Nephron (organoid): Measurements from ENCODE around the gene CDC42SE2.

Source experiments
- H3K27ac Mint-ChIP-seq, 3 experiments: 2 replicates each; pipeline ENCODE4 v1.8.0; 2020; ENCODE audit warnings: mixed read lengths in 3 of 3, mild to moderate bottlenecking in 2 of 3, moderate library complexity in 1 of 3
- H3K27me3 Mint-ChIP-seq: 2 replicates; pipeline ENCODE4 v1.8.0; 2021; ENCODE audit warnings: low read depth, mild to moderate bottlenecking, moderate library complexity, mixed read lengths
- H3K36me3 Mint-ChIP-seq: 2 replicates; pipeline ENCODE4 v1.8.0; 2020; ENCODE audit warnings: low read depth, mixed read lengths
- H3K4me1 Mint-ChIP-seq: 2 replicates; pipeline ENCODE4 v1.8.0; 2020; ENCODE audit warnings: mixed read lengths
- H3K4me3 Mint-ChIP-seq, 3 experiments: 2 replicates each; pipeline ENCODE4 v1.8.0; 2020; ENCODE audit warnings: mild to moderate bottlenecking in 3 of 3, mixed read lengths in 3 of 3, moderate library complexity in 2 of 3
- H3K9me3 Mint-ChIP-seq: 2 replicates; pipeline ENCODE4 v1.8.0; 2020; ENCODE audit warnings: mixed read lengths
- TF ChIP-seq, protein P1 (sequence below), 3 experiments: fragments of 200-600 bp; sonication (generic); IDR thresholded peaks; one replicate each; pipeline ENCODE4 v1.5.0; 2021; ENCODE audit warnings: antibody characterized with exemption in 3 of 3; ENCODE audit not compliant: unreplicated experiment in 3 of 3

The CDC42SE2 gene

DNA sequence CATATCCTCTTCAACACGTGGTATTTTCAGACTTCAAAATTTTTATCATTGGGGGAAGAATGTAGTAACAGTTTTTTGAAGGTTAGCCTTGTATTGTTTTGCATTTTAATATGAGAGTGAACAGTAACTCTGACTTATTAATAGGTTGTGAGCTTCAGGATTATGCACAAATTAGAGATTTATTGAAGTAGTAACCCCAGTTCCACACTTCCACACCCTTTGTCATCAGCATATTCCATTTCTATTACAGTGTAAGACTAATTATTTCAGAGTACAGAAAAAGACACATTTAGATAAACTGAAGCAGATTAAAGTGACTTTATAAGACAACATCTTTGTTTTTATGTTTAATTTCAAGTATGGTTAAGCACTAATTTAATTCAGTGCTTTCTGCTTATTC lies 105.7 kb downstream of the CDC42SE2 start:
- Mint-ChIP-seq H3K27ac (peak overlapping the region in 1 of 3 experiments; percentile 47), H3K9me3 (no peaks in the 10 kb centered on the region), H3K4me3 (no peak overlapping the region), H3K27me3 (no peaks in the 10 kb centered on the region), H3K36me3 (peaks cover 24% of the 10 kb centered on the region), H3K4me1 (no peaks in the 10 kb centered on the region)
- TF ChIP-seq, protein P1, sequence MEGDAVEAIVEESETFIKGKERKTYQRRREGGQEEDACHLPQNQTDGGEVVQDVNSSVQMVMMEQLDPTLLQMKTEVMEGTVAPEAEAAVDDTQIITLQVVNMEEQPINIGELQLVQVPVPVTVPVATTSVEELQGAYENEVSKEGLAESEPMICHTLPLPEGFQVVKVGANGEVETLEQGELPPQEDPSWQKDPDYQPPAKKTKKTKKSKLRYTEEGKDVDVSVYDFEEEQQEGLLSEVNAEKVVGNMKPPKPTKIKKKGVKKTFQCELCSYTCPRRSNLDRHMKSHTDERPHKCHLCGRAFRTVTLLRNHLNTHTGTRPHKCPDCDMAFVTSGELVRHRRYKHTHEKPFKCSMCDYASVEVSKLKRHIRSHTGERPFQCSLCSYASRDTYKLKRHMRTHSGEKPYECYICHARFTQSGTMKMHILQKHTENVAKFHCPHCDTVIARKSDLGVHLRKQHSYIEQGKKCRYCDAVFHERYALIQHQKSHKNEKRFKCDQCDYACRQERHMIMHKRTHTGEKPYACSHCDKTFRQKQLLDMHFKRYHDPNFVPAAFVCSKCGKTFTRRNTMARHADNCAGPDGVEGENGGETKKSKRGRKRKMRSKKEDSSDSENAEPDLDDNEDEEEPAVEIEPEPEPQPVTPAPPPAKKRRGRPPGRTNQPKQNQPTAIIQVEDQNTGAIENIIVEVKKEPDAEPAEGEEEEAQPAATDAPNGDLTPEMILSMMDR (IDR thresholded peaks at IDR 0.05; ENCODE audit: unreplicated experiment in 3 of 3), result no peak

DNA sequence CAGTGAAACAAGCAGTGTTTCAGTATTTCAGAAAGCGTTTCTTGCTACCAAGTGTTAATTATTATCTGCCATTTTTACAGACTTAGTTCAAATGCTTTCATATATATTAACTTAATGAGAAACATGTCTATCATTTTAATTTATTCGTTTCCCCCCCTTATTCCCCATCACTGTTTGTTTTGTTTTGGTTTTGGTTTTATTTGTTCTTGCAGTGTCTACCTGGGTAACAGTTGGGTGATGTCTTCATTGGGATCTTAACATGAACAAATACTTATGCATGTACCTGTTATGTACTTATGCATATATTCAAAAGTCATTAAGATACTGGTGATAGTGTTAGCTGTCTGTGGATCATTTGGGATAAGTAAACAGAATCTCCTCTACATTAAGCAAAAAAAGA lies 108.0 kb downstream of the CDC42SE2 start:
- H3K27ac Mint-ChIP-seq, result peak overlapping the region in 1 of 3 experiments; percentile 47
- no peaks in the 10 kb centered on the region for H3K4me1 Mint-ChIP-seq

DNA sequence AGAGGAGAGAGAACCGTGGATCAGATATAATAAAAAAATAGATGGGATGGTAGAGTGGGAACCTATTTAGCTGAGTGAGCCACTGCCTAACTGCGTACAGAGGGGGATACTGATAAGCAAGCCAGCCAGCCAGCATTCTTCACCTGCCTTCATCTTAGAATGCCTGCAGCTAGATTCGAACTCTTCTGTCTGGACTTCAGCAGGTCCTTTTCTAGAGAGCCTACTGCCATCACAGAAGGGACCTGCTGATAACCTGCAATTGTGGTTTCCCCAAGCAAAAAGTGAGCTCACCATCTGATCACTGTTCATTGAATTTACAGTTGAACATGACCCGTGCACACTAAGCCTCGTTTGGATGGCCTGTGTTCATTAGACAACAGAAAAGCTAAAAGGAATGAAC lies 109.4 kb downstream of the CDC42SE2 start:
- H3K4me1 Mint-ChIP-seq, result no peaks in the 10 kb centered on the region
- peaks cover 5% of the 10 kb centered on the region for H3K36me3 Mint-ChIP-seq
- no peak overlapping the region for H3K27ac Mint-ChIP-seq
- TF ChIP-seq, protein P1 (IDR thresholded peaks at IDR 0.05; ENCODE audit: unreplicated experiment in 3 of 3), result no peak
- H3K27me3 Mint-ChIP-seq, result no peaks in the 10 kb centered on the region
- H3K4me3 Mint-ChIP-seq, result no peak overlapping the region
- no peaks in the 10 kb centered on the region for H3K9me3 Mint-ChIP-seq

More for the DNA sequence above, 108.0 kb downstream of the CDC42SE2 start:
- Mint-ChIP-seq H3K27me3 (no peaks in the 10 kb centered on the region), H3K36me3 (peaks cover 15% of the 10 kb centered on the region), H3K9me3 (no peaks in the 10 kb centered on the region), H3K4me3 (no peak overlapping the region)
- TF ChIP-seq, protein P1 (IDR thresholded peaks at IDR 0.05; ENCODE audit: unreplicated experiment in 3 of 3), result no peak

DNA sequence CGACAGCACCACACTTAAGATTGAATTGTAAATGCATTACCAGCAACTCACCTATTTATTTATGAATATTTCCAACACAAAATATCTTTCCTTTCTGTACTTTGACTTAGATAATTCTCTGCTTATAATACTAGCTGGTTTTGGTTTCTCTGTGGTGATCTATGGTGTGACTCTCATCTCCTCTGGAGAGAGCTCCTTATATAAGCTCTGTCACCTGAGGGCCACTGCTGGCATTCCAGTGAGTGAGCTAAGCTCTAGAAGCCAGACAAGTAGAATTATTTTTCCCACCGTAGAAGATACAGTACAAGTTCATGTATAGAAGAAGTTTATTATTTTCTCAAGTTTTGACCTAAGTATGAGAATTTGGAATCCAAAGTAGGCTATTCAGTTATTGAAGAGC lies 111.5 kb downstream of the CDC42SE2 start:
- TF ChIP-seq, protein P1 (IDR thresholded peaks at IDR 0.05; ENCODE audit: unreplicated experiment in 3 of 3), result no peak
- Mint-ChIP-seq H3K4me1 (peaks cover 5% of the 10 kb centered on the region), H3K27me3 (no peaks in the 10 kb centered on the region), H3K9me3 (no peaks in the 10 kb centered on the region), H3K36me3 (no peaks in the 10 kb centered on the region), H3K4me3 (no peak overlapping the region), H3K27ac (peak overlapping the region in 2 of 3 experiments; percentile 9 to 29)

DNA sequence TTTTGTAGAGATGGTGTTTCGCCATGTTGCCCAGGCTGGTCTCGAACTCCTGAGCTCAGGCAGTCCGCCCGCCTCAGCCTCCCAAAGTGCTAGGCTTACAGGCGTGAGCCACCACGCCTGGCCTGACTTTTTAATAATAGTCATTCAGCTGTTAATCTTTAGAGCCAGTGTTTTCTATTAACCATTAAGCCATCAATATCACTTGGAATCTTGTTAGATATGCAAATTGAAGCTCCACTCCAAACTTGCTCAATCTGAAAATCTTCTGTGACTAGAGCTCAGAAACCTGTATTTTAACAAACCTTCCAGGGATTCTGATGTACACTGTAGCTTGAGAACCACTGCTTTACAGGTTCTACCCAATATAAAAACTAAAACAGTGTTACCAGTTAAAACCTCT lies 113.5 kb downstream of the CDC42SE2 start:
- TF ChIP-seq, protein P1 (IDR thresholded peaks at IDR 0.05; ENCODE audit: unreplicated experiment in 3 of 3), result no peak
- Mint-ChIP-seq H3K4me3 (no peak overlapping the region), H3K9me3 (no peaks in the 10 kb centered on the region), H3K36me3 (no peaks in the 10 kb centered on the region), H3K4me1 (peaks cover 15% of the 10 kb centered on the region), H3K27me3 (no peaks in the 10 kb centered on the region), H3K27ac (no peak overlapping the region)

DNA sequence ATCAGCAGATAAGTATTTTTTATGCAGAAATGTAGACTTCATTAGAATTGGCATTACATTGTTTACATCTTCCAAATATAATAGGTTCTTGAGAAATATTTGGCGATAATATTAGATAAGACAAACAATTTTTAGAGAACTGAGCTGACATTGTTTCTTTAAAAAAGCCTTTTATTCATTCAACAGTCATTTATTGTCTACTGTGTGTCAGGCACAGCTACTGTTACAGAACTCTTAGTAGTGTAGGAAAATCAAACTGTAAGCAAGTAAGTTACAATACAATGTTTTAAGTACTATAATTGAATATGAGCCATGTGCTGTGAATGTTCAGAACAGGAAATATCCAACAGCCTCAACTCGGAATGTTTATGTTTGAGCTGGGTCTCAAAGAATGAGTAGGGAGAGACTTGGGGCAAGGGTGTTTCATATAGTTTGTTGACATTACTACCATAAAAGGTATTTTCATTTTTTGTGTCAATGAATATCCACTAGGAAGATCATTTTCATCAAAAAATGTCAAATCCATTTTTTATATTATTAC lies 114.0 kb downstream of the CDC42SE2 start:
- peaks cover 18% of the 10 kb centered on the region for H3K4me1 Mint-ChIP-seq

More for the DNA sequence above, 114.0 kb downstream of the CDC42SE2 start:
- Mint-ChIP-seq H3K4me3 (no peak overlapping the region), H3K27ac (peak overlapping the region in 2 of 3 experiments; percentile 23 to 60), H3K9me3 (no peaks in the 10 kb centered on the region), H3K36me3 (no peaks in the 10 kb centered on the region), H3K27me3 (no peaks in the 10 kb centered on the region)
- TF ChIP-seq, protein P1 (IDR thresholded peaks at IDR 0.05; ENCODE audit: unreplicated experiment in 3 of 3), result no peak
